GM19240 (cell line): Measurements from ENCODE around the gene ALPK3.

Experiments used
- DNase-seq: peaks from one replicate; pipeline ENCODE4 v3.0.0; 2011; ENCODE audit warnings: low spot score; ENCODE audit not compliant: insufficient read length

ALPK3 gene

DNA sequence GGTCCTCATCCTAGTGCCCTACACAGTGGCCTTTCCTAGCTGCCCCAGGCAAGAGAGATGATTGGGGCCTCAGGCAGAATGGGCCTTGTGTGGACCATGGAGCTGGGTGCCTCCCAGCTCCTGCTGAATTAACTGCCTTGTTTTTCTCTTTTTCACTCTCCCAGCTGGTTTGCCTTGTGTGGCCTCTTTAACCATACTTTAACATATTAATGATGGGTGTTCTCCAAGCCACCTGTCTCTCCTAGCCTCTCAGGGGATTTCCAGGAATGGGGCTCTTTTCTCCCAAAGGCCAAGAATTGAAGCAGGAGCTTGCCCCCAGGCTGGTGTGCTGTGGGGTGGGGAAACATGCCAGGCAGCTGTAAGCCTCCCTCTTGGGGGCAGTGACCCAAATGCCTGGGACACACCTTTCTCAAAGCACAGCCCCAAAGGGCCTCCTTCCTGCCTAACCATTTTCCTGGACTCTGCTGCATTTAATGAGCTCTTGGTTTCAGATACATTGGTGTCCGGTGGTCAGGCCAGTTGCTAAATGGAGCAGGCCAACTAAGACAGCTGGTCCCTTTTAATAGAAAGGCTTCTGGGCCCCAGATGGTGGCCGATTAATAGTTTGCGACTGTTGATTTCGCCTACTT, 5.6 kb downstream of the ALPK3 start:
- DNase-seq: no peak

DNA sequence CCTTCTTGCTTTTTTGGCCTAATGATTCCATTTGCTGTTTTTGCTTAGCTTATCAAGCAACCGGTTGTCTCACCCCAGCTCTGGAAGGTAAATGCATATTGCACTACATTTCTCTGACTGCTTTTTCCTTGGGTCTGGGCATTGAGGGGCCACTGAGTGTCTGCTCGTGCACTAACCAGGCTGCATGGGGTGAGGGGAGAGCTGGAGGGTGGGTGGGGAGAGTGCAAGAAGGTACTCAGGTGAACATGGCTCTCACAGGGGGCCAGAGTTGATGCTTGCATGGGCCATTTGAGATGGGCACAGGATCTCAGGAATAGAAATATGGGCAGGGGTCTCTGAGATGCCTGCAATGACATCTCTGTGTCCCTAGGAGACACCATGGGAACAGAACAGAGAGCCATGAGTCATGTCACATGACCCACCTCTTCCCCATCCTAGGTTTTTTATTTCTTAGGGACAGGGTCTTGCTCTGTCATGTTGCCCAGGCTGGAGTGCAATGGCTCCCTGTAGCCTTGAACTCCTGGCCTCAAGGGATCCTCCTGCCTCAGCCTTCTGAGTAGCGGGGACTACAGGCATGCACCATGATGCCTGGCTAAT, 6.2 kb downstream of the ALPK3 start:
- no peak for DNase-seq

- DNase-seq: no peak
Measured at GRCh38 chr15:84824260-84825007, 7.3 kb downstream of the ALPK3 start.

DNA sequence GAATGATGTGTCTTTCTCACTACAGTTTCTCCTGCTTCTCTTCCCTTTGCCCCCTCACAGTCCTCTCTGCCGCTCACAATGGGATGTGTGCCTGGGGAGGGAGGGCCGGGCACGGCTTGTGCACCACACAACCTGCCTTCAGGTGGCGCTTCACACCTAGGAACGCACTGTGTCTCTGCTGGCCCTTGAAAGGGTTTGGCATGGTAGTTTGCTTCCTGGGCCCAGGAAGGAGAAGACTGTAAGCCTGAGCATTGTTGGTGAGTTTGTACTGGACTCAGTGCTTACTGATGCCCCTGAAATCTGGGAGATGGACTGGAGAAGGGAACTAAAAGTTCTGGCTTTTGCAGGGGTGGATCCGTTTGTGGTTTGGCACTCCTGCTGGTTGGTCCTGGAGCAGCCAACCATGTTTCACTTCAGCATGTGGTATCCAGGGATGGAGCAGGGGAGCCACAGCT, 9.2 kb downstream of the ALPK3 start:
- no peak for DNase-seq

DNA sequence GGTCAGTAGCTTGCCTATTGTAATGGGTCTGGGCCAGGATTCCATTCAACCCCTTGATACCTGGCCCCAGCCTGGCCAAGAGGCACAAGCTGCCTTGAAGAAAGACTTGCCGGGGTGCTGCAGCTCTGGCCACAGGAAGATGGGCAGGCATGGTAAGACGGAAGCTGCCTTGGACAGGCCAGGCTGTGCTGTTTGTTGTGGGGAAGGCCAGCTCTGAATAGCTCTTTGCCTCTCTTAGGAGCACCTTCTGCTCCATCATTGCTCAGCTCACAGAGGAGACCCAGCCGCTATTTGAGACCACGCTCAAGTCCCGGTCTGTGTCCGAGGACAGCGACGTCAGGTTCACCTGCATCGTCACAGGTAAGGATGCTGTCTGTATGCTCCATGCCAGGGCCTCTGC, 10.1 kb downstream of the ALPK3 start:
- no peak for DNase-seq

DNA sequence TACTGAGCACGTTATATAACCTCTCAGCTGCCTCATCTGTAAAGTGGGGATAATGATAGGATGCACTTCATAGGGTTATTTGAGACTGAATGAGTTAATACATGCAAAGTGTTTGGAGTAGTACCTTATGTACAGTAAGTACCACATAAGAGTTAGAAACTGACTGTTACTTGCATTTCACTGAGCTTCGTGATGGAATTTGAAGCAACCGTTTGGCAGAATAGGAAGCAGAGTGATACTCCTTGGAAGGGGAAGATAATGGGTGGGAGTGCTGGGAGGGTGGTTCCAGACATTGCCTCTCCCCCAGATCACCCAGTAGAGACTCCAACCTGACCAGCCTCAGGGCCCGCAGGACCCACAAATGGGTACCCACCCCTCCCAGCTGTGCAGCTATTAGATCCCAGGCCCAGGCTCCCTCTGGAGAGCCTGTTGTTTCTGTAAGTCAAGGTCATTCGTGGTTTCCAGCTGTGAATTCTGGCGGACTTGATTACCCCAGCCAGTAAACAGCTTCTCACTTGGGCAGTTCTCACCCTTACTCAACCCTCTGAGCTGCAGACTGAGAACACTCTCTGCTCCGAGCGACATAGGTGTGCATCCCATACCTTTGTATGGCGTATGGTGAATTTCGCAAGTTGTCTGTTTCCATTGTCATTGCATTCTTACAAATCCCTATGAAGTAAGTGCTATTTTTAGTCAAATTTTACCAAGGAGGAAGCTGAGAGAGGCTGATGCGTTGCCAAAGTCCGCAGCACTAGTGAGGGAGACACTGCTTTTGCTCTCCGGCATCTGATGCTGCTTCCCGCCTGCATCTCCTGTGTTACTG, 11.1 kb downstream of the ALPK3 start:
- no peak for DNase-seq

- no peak for DNase-seq
Measured at GRCh38 chr15:84829428-84829827, 12.3 kb downstream of the ALPK3 start.

DNA sequence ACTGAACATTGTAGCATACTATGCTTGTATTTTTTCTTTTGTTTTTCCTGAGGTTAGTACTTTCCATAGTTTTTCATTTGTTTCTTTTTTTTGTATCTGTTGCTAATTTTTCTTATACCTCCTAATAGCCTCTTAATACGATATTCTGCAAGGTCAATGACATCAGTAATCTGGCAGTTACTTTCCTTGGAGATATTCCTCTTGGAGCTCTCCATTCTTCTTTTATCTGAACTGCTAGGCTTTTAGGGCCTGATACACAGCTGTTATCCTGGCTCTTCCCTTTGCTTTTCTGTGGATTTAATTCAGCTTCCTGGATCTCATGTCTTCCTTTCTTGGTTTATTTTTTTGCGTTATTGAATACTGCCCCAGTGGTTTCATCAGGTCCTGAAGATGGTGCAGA, 12.9 kb downstream of the ALPK3 start:
- DNase-seq: no peak

GRCh38 chr15:84831028-84831427, 13.9 kb downstream of the ALPK3 start:
- DNase-seq: no peak

GRCh38 chr15:84831613-84832012, 14.5 kb downstream of the ALPK3 start:
- no peak for DNase-seq

DNA sequence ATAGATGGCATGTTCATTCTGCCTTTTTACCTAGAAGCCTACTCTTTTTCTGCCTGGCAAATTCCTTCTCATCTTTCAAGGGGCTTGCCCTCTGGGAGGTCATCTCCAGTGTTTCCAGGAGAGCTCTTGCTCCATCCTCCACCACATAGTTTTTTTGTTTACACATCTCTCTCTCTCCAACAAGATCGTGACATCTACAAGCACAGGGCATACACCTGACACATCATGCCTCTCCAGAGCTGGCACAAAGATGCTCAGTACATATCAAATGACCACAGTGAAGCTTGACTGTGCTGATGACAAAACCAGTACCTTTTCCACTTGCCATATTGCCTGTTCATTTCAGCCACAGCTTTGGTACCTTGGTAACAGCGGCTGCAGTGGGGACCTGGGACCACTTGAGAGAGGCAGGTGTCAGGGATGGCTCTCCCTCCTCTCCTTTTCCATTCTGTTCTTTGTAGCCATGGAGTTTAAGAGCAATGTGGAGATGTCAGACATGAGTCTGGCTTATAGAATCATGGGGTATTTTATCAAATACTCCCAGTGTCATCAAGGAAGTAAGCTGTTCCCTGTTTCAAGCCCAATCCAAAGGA, 15.4 kb downstream of the ALPK3 start:
- no peak for DNase-seq

- no peak for DNase-seq
Measured at GRCh38 chr15:84833447-84834228, 16.5 kb downstream of the ALPK3 start.

DNA sequence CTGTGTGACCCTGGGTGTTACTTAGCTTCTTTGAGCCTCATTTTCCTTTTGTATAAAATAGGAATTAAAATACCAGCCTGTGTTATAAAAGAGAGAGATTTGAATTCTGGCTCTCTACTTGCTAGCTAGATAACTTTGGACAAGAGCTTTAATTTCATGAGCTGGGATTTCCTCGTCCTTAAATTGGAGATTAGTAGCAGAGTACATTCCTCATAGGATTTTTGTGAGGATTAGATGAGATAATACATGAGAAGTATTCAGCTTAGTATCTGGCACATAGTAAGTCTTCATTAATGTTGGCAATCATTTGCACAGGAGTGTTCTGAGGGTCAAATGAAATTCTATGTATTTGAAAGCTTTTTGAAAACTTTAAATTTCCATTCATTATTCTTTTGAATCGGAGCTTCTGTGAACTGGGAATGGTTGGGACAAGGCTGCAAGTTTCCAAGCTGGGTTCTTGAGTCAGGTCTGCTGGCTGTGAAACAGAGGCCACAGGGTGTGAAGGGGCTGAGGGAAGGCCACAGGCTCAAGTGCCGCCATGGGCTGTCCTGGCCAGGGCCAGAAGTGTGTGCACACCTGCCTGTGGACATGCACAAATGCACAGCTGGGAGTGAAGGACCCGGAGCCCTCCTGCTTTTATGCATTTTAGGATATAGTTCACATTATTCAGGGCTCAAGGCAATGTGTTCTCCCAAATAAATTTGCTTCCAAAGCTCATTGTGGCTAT, 17.2 kb downstream of the ALPK3 start:
- no peak for DNase-seq

DNA sequence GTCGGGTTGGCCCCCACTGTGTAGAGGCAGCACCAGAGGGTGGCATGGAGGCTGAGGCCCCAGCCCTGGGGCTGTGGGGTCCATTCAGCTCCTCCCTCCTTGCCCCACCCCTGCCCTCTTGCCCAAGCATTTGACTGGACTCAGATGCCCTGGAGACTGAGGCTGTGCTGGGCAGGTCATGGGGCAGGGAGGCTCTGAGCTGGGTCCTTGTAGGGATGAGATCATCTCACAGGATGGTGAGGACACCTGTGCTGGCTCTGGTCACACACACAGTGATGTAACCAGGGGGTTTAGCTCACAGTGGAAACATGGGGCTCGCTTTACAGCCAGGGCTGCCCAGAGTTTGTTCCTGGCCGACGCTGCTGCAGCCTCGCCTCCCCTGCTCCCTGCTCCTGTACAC, 17.8 kb downstream of the ALPK3 start:
- DNase-seq: no peak

DNA sequence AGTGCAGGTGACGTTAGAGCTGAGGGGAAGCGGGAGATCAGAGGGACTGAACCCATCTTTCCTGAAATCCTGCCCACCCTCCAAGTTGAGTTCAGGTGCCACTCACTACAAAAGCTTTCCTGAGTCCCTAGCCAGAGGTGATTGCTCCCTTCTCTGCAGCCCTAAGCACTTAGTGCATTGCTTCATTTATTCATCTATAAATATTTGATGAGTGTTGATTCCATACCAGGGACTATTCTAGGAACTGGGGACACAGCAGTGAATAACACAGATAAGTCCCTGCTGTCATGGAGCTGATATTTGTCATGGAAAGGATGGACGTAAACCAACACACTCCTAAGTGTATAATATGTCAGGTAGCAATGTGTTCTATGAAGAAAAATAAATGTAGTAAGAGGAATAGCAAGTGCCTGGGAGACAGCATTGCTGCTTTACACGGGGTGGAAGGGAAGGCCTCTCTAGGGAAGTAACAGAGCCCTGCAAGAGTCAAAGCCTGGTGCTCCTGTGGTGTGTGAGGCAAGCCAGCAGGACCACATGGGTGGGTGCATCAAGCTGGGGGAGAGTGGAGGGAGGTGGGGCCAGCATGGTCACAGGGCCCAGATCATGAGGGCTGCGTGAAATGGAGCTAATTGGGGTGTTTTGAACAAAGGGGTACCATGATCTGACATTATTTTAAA, 18.6 kb downstream of the ALPK3 start:
- DNase-seq: no peak

DNA sequence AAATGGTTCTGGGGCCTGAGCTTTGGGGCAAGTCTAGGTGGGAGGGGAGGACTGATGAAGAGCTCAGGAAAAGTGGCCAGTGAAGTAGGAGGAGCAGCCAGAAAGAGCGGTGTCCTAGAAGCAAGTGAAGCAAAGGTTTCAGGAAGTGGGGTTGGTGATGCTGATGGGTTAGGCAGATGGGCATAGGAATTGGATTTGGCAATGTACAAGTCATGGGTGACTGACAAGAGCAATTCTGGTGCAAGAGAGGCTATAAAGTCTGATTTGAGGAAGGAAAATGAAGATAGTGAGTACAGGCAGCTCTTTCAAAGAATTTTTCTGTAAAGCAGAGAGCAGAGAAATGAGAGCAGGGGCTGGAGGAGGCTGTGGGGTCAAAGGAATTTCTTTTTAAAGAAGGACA, 19.7 kb downstream of the ALPK3 start:
- no peak for DNase-seq

DNA sequence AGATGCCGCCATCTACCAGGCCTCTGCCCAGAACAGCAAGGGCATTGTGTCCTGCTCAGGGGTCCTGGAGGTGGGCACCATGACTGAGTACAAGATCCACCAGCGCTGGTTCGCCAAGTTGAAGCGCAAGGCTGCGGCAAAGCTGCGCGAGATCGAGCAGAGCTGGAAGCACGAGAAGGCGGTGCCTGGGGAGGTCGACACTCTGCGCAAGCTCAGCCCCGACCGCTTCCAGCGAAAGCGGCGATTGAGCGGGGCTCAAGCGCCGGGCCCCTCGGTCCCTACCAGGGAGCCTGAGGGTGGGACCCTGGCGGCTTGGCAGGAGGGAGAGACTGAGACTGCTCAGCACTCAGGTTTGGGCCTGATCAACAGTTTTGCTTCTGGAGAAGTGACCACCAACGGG, 22.6 kb downstream of the ALPK3 start:
- no peak for DNase-seq

- DNase-seq: no peak
Measured at GRCh38 chr15:84840255-84840654, 23.1 kb downstream of the ALPK3 start.

DNA sequence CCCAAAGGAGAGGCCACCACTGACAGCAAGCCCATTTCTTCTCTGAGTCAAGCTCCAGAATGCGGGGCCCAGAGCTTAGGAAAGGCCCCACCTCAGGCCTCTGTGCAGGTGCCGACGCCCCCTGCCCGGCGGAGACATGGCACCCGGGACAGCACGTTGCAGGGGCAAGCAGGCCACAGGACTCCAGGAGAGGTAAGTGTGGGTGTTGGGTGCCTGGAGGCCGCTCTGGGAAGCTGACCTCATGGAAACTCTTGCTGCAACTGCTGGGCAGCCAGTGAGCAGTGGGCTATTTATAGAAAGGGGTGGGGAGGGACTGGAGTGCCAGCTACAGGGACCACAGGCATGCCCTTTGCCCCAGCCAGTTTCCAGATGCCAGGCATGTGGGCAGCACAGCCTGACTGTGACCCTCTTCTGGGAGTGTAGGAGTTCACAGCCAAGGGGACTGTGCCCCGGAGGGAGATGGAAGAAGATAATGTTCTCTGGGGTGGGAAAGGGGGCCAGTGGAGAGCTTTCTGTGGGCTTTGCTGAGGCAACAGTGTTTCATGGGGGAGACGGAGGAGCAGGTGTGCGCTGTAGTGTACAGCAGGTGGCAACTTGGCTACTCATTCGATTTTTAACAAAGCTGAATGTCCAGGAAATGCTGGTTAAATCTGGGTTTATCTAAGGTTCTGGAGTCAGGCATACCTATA, 23.7 kb downstream of the ALPK3 start:
- no peak for DNase-seq
